Measurements from ENCODE around the gene C1orf21. TPM values are rescaled to one million over a fixed set of nuclear protein-coding genes. Genes with fewer than 3 reads are reported as not detected.
A peak's percentile ranks its signal among the peaks of the same experiment; 100 is the strongest.

The C1orf21 gene
- total RNA-seq, 1 experiment from 2014 or later, result 28.5 TPM

DNA sequence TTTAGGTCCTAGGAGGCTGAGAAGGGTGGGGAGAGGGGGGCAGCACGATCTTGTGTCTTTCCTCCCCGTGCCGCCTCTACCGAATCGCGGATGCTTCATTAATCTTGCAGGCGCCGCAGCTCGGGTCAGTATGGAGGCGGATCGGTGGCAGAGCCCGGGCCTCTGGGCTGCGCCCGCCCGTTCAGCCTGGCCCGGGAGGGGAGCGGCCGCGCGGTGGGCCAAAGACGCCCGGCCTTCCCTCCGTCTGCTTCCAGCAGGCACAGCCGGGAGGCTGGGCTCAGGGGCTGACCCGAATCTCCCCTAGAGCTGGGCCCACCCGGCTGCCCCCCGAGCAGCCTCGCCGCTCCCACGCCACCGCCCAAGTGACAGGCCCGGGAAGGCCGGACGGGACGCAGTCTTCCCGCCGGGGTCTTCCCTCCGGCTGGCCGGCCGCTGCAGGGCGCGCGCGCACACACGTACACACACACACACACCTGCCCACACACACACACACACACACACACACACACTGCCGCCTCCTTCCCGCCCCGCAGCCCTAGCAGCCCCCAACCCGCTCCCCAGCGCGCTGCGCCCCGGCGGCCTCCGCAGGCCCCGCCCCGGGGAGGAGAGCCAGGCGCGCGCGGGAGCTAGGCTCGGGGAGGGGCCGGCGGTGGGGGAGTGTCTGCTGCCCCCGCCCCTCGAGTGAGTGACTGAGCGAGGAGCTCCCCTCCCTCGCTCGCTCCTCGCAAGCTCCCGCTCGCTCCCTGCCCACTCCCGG lies at the start of gene C1orf21 (continued):
- TF ChIP-seq, protein P1, sequence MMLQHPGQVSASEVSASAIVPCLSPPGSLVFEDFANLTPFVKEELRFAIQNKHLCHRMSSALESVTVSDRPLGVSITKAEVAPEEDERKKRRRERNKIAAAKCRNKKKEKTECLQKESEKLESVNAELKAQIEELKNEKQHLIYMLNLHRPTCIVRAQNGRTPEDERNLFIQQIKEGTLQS (CRISPR knock-in tag; conservative IDR thresholded peaks at IDR 0.05), result no peak
- TF ChIP-seq ZNF138 (CRISPR knock-in tag; conservative IDR thresholded peaks at IDR 0.05), result no peak
- no peak for TF ChIP-seq NR2C2 (CRISPR knock-in tag; IDR thresholded peaks at IDR 0.05)
- TF ChIP-seq, protein P2, sequence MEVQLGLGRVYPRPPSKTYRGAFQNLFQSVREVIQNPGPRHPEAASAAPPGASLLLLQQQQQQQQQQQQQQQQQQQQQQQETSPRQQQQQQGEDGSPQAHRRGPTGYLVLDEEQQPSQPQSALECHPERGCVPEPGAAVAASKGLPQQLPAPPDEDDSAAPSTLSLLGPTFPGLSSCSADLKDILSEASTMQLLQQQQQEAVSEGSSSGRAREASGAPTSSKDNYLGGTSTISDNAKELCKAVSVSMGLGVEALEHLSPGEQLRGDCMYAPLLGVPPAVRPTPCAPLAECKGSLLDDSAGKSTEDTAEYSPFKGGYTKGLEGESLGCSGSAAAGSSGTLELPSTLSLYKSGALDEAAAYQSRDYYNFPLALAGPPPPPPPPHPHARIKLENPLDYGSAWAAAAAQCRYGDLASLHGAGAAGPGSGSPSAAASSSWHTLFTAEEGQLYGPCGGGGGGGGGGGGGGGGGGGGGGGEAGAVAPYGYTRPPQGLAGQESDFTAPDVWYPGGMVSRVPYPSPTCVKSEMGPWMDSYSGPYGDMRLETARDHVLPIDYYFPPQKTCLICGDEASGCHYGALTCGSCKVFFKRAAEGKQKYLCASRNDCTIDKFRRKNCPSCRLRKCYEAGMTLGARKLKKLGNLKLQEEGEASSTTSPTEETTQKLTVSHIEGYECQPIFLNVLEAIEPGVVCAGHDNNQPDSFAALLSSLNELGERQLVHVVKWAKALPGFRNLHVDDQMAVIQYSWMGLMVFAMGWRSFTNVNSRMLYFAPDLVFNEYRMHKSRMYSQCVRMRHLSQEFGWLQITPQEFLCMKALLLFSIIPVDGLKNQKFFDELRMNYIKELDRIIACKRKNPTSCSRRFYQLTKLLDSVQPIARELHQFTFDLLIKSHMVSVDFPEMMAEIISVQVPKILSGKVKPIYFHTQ (CRISPR knock-in tag; IDR thresholded peaks at IDR 0.05), result no peak
- TF ChIP-seq ZNF423 (CRISPR knock-in tag; IDR thresholded peaks at IDR 0.05), result peak; percentile 95
- TF ChIP-seq, protein P3, sequence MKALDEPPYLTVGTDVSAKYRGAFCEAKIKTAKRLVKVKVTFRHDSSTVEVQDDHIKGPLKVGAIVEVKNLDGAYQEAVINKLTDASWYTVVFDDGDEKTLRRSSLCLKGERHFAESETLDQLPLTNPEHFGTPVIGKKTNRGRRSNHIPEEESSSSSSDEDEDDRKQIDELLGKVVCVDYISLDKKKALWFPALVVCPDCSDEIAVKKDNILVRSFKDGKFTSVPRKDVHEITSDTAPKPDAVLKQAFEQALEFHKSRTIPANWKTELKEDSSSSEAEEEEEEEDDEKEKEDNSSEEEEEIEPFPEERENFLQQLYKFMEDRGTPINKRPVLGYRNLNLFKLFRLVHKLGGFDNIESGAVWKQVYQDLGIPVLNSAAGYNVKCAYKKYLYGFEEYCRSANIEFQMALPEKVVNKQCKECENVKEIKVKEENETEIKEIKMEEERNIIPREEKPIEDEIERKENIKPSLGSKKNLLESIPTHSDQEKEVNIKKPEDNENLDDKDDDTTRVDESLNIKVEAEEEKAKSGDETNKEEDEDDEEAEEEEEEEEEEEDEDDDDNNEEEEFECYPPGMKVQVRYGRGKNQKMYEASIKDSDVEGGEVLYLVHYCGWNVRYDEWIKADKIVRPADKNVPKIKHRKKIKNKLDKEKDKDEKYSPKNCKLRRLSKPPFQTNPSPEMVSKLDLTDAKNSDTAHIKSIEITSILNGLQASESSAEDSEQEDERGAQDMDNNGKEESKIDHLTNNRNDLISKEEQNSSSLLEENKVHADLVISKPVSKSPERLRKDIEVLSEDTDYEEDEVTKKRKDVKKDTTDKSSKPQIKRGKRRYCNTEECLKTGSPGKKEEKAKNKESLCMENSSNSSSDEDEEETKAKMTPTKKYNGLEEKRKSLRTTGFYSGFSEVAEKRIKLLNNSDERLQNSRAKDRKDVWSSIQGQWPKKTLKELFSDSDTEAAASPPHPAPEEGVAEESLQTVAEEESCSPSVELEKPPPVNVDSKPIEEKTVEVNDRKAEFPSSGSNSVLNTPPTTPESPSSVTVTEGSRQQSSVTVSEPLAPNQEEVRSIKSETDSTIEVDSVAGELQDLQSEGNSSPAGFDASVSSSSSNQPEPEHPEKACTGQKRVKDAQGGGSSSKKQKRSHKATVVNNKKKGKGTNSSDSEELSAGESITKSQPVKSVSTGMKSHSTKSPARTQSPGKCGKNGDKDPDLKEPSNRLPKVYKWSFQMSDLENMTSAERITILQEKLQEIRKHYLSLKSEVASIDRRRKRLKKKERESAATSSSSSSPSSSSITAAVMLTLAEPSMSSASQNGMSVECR (CRISPR knock-in tag; IDR thresholded peaks at IDR 0.05; ENCODE audit: borderline replicate concordance), result 0 out of 2 replicates have a peak, but pooled peaks have one; percentile 74
- TF ChIP-seq ZNF281 (CRISPR knock-in tag; IDR thresholded peaks at IDR 0.05), result no peak
- no peak for TF ChIP-seq ATF1 (CRISPR knock-in tag; IDR thresholded peaks at IDR 0.05)
- TF ChIP-seq SMAD4 (CRISPR knock-in tag; IDR thresholded peaks at IDR 0.05), result no peak
- no peak for TF ChIP-seq FOXJ3 (CRISPR knock-in tag; IDR thresholded peaks at IDR 0.05; ENCODE audit: borderline replicate concordance)
- no peak for TF ChIP-seq ZNF121 (CRISPR knock-in tag; IDR thresholded peaks at IDR 0.05)
- TF ChIP-seq ZNF671 (CRISPR knock-in tag; IDR thresholded peaks at IDR 0.05), result no peak
- peak; percentile 66; the same call in 1 of the 2 replicates for TF ChIP-seq MYBL2 (CRISPR knock-in tag; IDR thresholded peaks at IDR 0.05)
- no peak for TF ChIP-seq NFATC4 (CRISPR knock-in tag; IDR thresholded peaks at IDR 0.05)
- TF ChIP-seq ZNF396 (CRISPR knock-in tag; IDR thresholded peaks at IDR 0.05; ENCODE audit: borderline replicate concordance), result no peak
- TF ChIP-seq, protein P4, sequence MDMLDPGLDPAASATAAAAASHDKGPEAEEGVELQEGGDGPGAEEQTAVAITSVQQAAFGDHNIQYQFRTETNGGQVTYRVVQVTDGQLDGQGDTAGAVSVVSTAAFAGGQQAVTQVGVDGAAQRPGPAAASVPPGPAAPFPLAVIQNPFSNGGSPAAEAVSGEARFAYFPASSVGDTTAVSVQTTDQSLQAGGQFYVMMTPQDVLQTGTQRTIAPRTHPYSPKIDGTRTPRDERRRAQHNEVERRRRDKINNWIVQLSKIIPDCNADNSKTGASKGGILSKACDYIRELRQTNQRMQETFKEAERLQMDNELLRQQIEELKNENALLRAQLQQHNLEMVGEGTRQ (CRISPR knock-in tag; IDR thresholded peaks at IDR 0.05), result peak; percentile 20; the same call in 1 of the 2 replicates
- no peak; the same call in 1 of the 2 replicates for TF ChIP-seq HMGXB4 (CRISPR knock-in tag; IDR thresholded peaks at IDR 0.05)
- TF ChIP-seq, protein P5, sequence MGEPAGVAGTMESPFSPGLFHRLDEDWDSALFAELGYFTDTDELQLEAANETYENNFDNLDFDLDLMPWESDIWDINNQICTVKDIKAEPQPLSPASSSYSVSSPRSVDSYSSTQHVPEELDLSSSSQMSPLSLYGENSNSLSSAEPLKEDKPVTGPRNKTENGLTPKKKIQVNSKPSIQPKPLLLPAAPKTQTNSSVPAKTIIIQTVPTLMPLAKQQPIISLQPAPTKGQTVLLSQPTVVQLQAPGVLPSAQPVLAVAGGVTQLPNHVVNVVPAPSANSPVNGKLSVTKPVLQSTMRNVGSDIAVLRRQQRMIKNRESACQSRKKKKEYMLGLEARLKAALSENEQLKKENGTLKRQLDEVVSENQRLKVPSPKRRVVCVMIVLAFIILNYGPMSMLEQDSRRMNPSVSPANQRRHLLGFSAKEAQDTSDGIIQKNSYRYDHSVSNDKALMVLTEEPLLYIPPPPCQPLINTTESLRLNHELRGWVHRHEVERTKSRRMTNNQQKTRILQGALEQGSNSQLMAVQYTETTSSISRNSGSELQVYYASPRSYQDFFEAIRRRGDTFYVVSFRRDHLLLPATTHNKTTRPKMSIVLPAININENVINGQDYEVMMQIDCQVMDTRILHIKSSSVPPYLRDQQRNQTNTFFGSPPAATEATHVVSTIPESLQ (CRISPR knock-in tag; IDR thresholded peaks at IDR 0.05), result no peak
- TF ChIP-seq IRF2 (CRISPR knock-in tag; IDR thresholded peaks at IDR 0.05; ENCODE audit: borderline replicate concordance, low read depth), result no peak
- no peak for TF ChIP-seq TEAD4 (CRISPR knock-in tag; IDR thresholded peaks at IDR 0.05)
- TF ChIP-seq, protein P6, sequence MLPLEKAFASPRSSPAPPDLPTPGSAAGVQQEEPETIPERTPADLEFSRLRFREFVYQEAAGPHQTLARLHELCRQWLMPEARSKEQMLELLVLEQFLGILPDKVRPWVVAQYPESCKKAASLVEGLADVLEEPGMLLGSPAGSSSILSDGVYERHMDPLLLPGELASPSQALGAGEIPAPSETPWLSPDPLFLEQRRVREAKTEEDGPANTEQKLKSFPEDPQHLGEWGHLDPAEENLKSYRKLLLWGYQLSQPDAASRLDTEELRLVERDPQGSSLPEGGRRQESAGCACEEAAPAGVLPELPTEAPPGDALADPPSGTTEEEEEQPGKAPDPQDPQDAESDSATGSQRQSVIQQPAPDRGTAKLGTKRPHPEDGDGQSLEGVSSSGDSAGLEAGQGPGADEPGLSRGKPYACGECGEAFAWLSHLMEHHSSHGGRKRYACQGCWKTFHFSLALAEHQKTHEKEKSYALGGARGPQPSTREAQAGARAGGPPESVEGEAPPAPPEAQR (CRISPR knock-in tag; IDR thresholded peaks at IDR 0.05), result no peak
- no peak for TF ChIP-seq JAZF1 (CRISPR knock-in tag; IDR thresholded peaks at IDR 0.05)

Data from WTC11 (cell line).